OCI-LY3 (cell line): ENCODE results near the gene TRPM7.
"Not testable (repeated sequence)": the region's sequence is repeated elsewhere in the genome, so short reads cannot be mapped to it uniquely, and the experiment has no call there.

Source experiments
- CTCF ChIP-seq: fragments of 200-600, 300-600 bp; sonication (generic); IDR thresholded peaks from 2 replicates; pipeline ENCODE4 v1.5.1; 2014; ENCODE audit warnings: antibody characterized with exemption, low read length, low read depth
- EZH2phosphoT487 ChIP-seq: fragments of 200-600 bp; shearing (Covaris generic); IDR thresholded peaks from 2 replicates; pipeline ENCODE4 v1.6.1; 2018; ENCODE audit warnings: antibody characterized with exemption, mixed run types, low read depth

- not testable (repeated sequence) for TF ChIP-seq CTCF, EZH2phosphoT487
Observed at GRCh38 chr15:50602028-50602427, 84.6 kb downstream of the TRPM7 start.
